Neural cell (in vitro differentiated cells): ENCODE data around the gene DNMT3A.

Experiments
- EZH2 ChIP-seq: fragments of 200-600, 300-800 bp; shearing (Covaris generic), sonication (generic); IDR thresholded peaks from 2 replicates; pipeline ENCODE4 v1.6.1; 2014; ENCODE audit warnings: antibody characterized with exemption, low read length, borderline replicate concordance, mild to moderate bottlenecking; ENCODE audit not compliant: insufficient read depth, poor library complexity, severe bottlenecking
- POLR2AphosphoS5 ChIP-seq: IDR thresholded peaks from 2 replicates; pipeline ENCODE4 v1.6.1; 2012
- RAD21 ChIP-seq: fragments of 450-650 bp; conservative IDR thresholded peaks from 2 replicates; pipeline ENCODE4 v1.6.1; 2014; ENCODE audit warnings: antibody characterized with exemption, mild to moderate bottlenecking, moderate library complexity
- SMC3 ChIP-seq: fragments of 450-650 bp; conservative IDR thresholded peaks from 2 replicates; pipeline ENCODE4 v1.6.1; 2014; ENCODE audit warnings: antibody characterized with exemption, mild to moderate bottlenecking, moderate library complexity; ENCODE audit not compliant: poor library complexity
- TAF1 ChIP-seq: IDR thresholded peaks from 2 replicates; pipeline ENCODE4 v1.6.1; 2012; ENCODE audit warnings: low read depth
- TF ChIP-seq, protein P1 (sequence below): fragments of 450-650 bp; IDR thresholded peaks from 2 replicates; pipeline ENCODE4 v1.5.1; 2014; ENCODE audit warnings: antibody characterized with exemption, mild to moderate bottlenecking, moderate library complexity; ENCODE audit not compliant: poor library complexity, severe bottlenecking

DNA sequence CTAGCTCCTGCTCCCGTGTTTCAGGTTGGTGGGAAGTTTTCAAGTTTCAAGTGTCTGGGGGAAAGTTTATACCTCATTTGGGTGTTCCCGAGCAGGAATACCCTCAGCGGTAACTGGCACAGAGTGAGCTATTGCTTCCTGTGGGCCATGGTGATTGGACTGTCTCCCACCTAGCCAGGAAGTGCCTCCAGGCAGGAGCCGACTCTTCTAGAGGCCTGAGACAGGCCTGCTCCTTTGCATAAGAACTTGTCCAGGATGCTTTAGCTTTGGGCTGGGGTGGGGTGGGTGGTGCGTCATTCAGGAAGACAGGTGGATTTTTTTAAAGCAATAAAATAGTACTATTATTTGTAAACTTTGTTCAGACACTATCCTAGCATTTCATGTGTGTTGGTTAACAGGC is 23.5 kb upstream of the DNMT3A start:
- TF ChIP-seq POLR2AphosphoS5 (no peak), EZH2 (no peak), SMC3 (no peak), RAD21 (no peak), TAF1 (no peak)
- TF ChIP-seq, protein P1, sequence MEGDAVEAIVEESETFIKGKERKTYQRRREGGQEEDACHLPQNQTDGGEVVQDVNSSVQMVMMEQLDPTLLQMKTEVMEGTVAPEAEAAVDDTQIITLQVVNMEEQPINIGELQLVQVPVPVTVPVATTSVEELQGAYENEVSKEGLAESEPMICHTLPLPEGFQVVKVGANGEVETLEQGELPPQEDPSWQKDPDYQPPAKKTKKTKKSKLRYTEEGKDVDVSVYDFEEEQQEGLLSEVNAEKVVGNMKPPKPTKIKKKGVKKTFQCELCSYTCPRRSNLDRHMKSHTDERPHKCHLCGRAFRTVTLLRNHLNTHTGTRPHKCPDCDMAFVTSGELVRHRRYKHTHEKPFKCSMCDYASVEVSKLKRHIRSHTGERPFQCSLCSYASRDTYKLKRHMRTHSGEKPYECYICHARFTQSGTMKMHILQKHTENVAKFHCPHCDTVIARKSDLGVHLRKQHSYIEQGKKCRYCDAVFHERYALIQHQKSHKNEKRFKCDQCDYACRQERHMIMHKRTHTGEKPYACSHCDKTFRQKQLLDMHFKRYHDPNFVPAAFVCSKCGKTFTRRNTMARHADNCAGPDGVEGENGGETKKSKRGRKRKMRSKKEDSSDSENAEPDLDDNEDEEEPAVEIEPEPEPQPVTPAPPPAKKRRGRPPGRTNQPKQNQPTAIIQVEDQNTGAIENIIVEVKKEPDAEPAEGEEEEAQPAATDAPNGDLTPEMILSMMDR: no peak
